Spinal cord (tissue), 10 donors: Measurements from ENCODE around the gene SKIC8. TPM values are rescaled to one million over a fixed set of nuclear protein-coding genes. Genes with fewer than 3 reads are reported as not detected.

Source experiments
- DNase-seq, 6 donors: peaks; one replicate each; pipeline versions ENCODE4 v3.0.0 to v3.0.0-alpha.2; 2013 to 2015; ENCODE audit warnings: low spot score in 6 of 6, low read depth in 4 of 6
- H3K27ac ChIP-seq: one replicate; pipeline ENCODE4 v1.5.1; 2013; ENCODE audit warnings: low read depth, low read length, control low read depth
- H3K27me3 ChIP-seq: one replicate; pipeline ENCODE4 v1.6.1; 2013; ENCODE audit warnings: low read length; ENCODE audit not compliant: control insufficient read depth, insufficient read depth
- H3K36me3 ChIP-seq: one replicate; pipeline ENCODE4 v1.6.1; 2013; ENCODE audit warnings: low read length; ENCODE audit not compliant: control insufficient read depth, insufficient read depth
- H3K4me1 ChIP-seq: one replicate; pipeline ENCODE4 v1.6.1; 2013; ENCODE audit warnings: low read length; ENCODE audit not compliant: control insufficient read depth, insufficient read depth
- H3K4me3 ChIP-seq: one replicate; pipeline ENCODE4 v1.5.1; 2013; ENCODE audit warnings: low read depth, low read length, control low read depth
- H3K9me3 ChIP-seq: one replicate; pipeline ENCODE4 v1.6.1; 2013; ENCODE audit warnings: low read length; ENCODE audit not compliant: control insufficient read depth, insufficient read depth
- WGBS: methylation state at CpG from one replicate; pipeline ENCODE4 v1.1.5; 2013; ENCODE audit warnings: missing lambda C conversion rate; ENCODE audit not compliant: insufficient coverage; 5-methylcytosine and 5-hydroxymethylcytosine counted together
- polyA plus RNA-seq, 2 donors: library from polyadenylated mRNA; unstranded; fragments of 120-200 nt; gene quantifications; one replicate each; pipeline ENCODE4 v1.2.1, GENCODE V29; 2013; ENCODE audit not compliant: insufficient read length in 2 of 2
- total RNA-seq, 2 donors: library from RNA; depleted of rRNA in 1 of 2; stranded (reverse); fragments of 120-200 nt in 1 of 2; fragments of >200 nt in 1 of 2; gene quantifications; one replicate each; pipeline versions ENCODE4 v1.2.3 to v1.2.4, GENCODE V29; 2013 to 2014
- donor health status: healthy.

SKIC8 gene
- total and polyA plus RNA-seq, 4 donors, result 71.8 to 104 (median 93.8) TPM

DNA sequence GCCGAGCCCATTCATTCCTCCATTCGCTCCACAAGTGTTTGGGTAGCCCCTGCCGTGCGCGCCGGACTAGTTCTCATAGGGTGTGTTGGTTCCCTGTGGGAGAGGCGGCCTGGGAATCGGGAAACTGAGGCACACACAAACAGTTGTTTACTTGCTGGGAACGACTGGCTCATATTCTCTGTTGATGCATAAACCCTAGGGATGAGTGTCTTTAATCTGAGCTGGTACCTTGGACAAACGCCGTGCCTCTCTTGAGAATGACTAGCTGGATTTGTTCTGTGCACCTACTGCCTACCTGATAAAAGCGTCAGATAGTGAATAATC, 34.3 kb downstream of the SKIC8 start:
- peak overlapping the region; percentile 69 for H3K4me3 ChIP-seq
- WGBS, result 51% methylated on average over 10 of the region's 12 CpGs
- peaks cover 31% of the 10 kb centered on the region for H3K4me1 ChIP-seq
- no peaks in the 10 kb centered on the region for H3K27me3 ChIP-seq
- no peaks in the 10 kb centered on the region for H3K9me3 ChIP-seq
- DNase-seq, result no peak
- H3K36me3 ChIP-seq, result no peaks in the 10 kb centered on the region
- no peak overlapping the region for H3K27ac ChIP-seq

- WGBS, result 3% methylated on average over 105 of the region's 107 CpGs
- peaks cover 35% of the 10 kb centered on the region for H3K4me1 ChIP-seq
- no peaks in the 10 kb centered on the region for H3K9me3 ChIP-seq
- H3K27me3 ChIP-seq, result no peaks in the 10 kb centered on the region
- no peak within 1 kb of the TSS for H3K27ac ChIP-seq
- DNase-seq, result peak in 4 of 6 donors; percentile 53 to 91 (median 72)
- peak within 1 kb of the TSS; percentile 69 for H3K4me3 ChIP-seq
- H3K36me3 ChIP-seq, result no peaks in the 10 kb centered on the region
Observed at GRCh38 chr15:78264304-78265136, 34.9 kb downstream of the SKIC8 start, which contains the start of gene DNAJA4. Gene DNAJA4, plus strand, starts transcription at chr15:78264562. Its CDS starts 202 bp downstream, at chr15:78264764.

DNA sequence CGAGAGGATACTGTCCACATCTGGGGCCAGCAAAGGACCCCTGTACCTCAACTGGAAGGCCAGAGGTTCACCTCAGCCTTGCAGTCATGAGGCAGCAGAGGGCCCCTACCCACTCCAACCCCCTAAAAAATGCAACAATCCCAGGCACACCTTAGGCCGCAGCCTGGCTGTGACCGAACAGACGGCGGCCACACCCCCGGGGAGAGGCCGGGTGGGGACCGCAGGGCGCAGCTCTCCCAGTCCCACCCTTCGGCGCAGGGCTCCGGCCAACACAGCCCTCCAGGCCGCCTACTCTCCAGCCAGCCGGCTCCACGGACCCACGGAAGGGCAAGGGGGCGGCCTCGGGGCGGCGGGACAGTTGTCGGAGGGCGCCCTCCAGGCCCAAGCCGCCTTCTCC, 35.5 kb downstream of the SKIC8 start:
- Histone ChIP-seq H3K4me1 (peaks cover 35% of the 10 kb centered on the region), H3K4me3 (no peak overlapping the region), H3K27me3 (no peaks in the 10 kb centered on the region), H3K27ac (no peak overlapping the region), H3K36me3 (no peaks in the 10 kb centered on the region), H3K9me3 (no peaks in the 10 kb centered on the region)
- WGBS, result 80% methylated on average over 23 of the region's 23 CpGs
- DNase-seq, result no peak

GRCh38 chr15:78263351-78263781, 36.0 kb downstream of the SKIC8 start:
- no peaks in the 10 kb centered on the region for H3K27me3 ChIP-seq
- DNase-seq, result no peak
- H3K4me1 ChIP-seq, result peaks cover 35% of the 10 kb centered on the region
- no peaks in the 10 kb centered on the region for H3K9me3 ChIP-seq
- H3K4me3 ChIP-seq, result no peak overlapping the region
- WGBS, result 90% methylated on average over 7 of the region's 7 CpGs
- H3K36me3 ChIP-seq, result no peaks in the 10 kb centered on the region
- H3K27ac ChIP-seq, result no peak overlapping the region

GRCh38 chr15:78261062-78261461, 38.3 kb downstream of the SKIC8 start:
- Histone ChIP-seq H3K4me1 (peaks cover 28% of the 10 kb centered on the region), H3K27ac (no peak overlapping the region), H3K4me3 (no peak overlapping the region), H3K9me3 (no peaks in the 10 kb centered on the region), H3K36me3 (no peaks in the 10 kb centered on the region), H3K27me3 (no peaks in the 10 kb centered on the region)
- no peak for DNase-seq
- 75% methylated on average over 3 of the region's 3 CpGs for WGBS

DNA sequence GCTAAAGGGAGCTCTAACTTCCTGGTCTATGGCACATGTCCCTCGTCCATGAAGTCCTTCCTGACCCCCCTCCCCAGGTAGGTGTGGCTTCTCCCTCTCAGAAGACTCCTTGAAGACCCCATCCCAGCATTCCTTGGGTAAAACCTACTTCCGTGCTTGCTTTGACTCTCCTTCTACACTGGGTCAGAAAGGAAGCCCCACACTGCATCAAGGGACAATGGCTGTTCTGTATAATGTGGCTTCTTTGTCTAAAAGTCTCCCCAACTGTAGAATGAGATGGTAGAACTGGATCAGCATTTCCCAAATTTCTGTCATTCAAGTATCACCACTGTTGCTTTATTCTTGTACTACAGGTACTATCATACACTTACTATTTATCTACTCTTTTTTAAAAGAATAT, 38.9 kb downstream of the SKIC8 start:
- peaks cover 28% of the 10 kb centered on the region for H3K4me1 ChIP-seq
- WGBS, result 11% methylated on average over 1 of the region's 2 CpGs
- H3K27me3 ChIP-seq, result no peaks in the 10 kb centered on the region
- no peak overlapping the region for H3K27ac ChIP-seq
- H3K4me3 ChIP-seq, result no peak overlapping the region
- DNase-seq, result no peak
- H3K9me3 ChIP-seq, result no peaks in the 10 kb centered on the region
- no peaks in the 10 kb centered on the region for H3K36me3 ChIP-seq

GRCh38 chr15:78259232-78259631, 40.2 kb downstream of the SKIC8 start:
- WGBS, result 80% methylated on average over 3 of the region's 3 CpGs
- no peak for DNase-seq
- Histone ChIP-seq H3K4me1 (peaks cover 21% of the 10 kb centered on the region), H3K27ac (no peak overlapping the region), H3K36me3 (no peaks in the 10 kb centered on the region), H3K9me3 (no peaks in the 10 kb centered on the region), H3K4me3 (no peak overlapping the region), H3K27me3 (no peaks in the 10 kb centered on the region)

GRCh38 chr15:78257681-78258080, 41.7 kb downstream of the SKIC8 start:
- Histone ChIP-seq H3K9me3 (no peaks in the 10 kb centered on the region), H3K27ac (no peak overlapping the region), H3K36me3 (no peaks in the 10 kb centered on the region), H3K4me1 (peaks cover 12% of the 10 kb centered on the region), H3K27me3 (no peaks in the 10 kb centered on the region), H3K4me3 (no peak overlapping the region)
- peak in 1 of 6 donors; percentile 35 for DNase-seq
- no CpG with 5 or more reads among the region's 3 CpGs for WGBS

DNA sequence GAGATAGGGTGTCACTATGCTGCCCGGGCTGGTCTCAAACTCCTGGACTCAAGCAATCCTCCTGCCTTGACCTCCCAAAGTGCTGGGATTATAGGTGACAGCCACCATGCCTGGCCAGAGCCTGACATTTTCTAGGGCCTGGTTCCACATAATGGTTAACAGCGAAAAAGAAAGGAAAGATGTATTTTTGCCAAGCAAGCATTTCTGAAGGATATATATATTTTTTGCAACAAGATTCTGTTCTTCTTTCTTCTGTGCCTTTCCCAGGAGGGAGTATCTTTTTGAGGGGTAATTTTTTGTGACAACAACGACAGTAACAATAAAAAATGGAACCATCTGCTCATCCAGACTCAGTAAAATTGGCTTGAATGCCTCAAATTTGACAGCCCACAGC, 43.4 kb downstream of the SKIC8 start:
- Histone ChIP-seq H3K27ac (no peak overlapping the region), H3K4me3 (no peak overlapping the region), H3K4me1 (peaks cover 8% of the 10 kb centered on the region), H3K9me3 (no peaks in the 10 kb centered on the region), H3K27me3 (no peaks in the 10 kb centered on the region), H3K36me3 (no peaks in the 10 kb centered on the region)
- 100% methylated on average over 1 of the region's 3 CpGs for WGBS
- peak in 1 of 6 donors; percentile 27 for DNase-seq

DNA sequence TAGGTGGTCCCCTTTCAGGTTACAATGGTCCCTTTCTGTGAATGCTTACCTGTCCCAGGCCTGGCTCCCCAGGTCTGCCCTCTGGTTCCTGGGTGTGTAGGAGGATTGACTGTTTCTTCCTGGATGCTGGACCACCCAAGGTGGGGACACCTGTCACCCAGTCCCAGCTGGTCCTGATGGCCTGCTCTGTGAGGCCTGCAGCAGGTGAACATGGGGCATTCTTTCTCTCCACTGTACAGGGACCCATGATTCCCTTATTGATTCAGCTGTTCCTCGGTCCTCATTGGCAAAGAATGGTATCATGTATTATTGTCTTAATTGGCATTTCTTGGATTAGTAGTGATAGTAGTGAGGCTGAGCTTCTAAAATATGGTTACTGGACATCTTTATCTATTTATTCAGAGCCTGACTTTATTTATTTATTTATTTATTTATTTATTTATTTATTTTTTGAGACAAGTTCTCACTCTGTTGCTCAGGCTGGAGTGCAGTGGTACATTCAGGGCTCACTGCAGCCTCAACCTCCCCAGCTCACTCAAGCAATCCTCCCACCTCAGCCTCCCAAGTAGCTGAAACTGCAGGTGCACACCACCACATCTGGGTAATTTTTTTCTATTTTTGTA, 43.9 kb downstream of the SKIC8 start:
- Histone ChIP-seq H3K9me3 (no peaks in the 10 kb centered on the region), H3K27ac (no peak overlapping the region), H3K4me1 (peaks cover 8% of the 10 kb centered on the region), H3K36me3 (no peaks in the 10 kb centered on the region), H3K27me3 (no peaks in the 10 kb centered on the region), H3K4me3 (no peak overlapping the region)
- no CpG with 5 or more reads among the region's 1 CpG for WGBS
- DNase-seq, result no peak
